WTC11 (cell line): ENCODE data around the gene IGHMBP2. TPM values are rescaled to one million over a fixed set of nuclear protein-coding genes. Genes with fewer than 3 reads are reported as not detected.

Source experiments
- ATAC-seq: fragments of 200-7000 bp; cut with Tn5 transposase; 2 replicates; pipeline ENCODE4 v1.10.0; 2021; ENCODE audit warnings: mild to moderate bottlenecking, moderate library complexity
- CTCF ChIA-PET: fragments of 300-600 bp; sonication (Branson Sonifier 250); formaldehyde crosslinking; loops from one replicate; lab custom pipeline; 2021; ENCODE audit warnings: antibody characterized with exemption; lab: Charles Lee
- POLR2A ChIA-PET: fragments of 350-600 bp; sonication (Branson Sonifier 250); formaldehyde crosslinking; loops from one replicate; lab custom pipeline; 2021; ENCODE audit warnings: antibody characterized with exemption; lab: Charles Lee
- DNase-seq: peaks from one replicate; pipeline ENCODE4 v3.0.0; 2021; ENCODE audit warnings: low spot score
- H3K27ac Mint-ChIP-seq: 2 replicates; pipeline ENCODE4 v1.8.0; 2021; ENCODE audit warnings: mixed read lengths
- H3K27me3 Mint-ChIP-seq: 2 replicates; pipeline ENCODE4 v1.8.0; 2021; ENCODE audit warnings: low read depth, mild to moderate bottlenecking, moderate library complexity, mixed read lengths
- H3K36me3 Mint-ChIP-seq: 2 replicates; pipeline ENCODE4 v1.8.0; 2021; ENCODE audit warnings: mixed read lengths
- H3K4me1 Mint-ChIP-seq: 2 replicates; pipeline ENCODE4 v1.8.0; 2022; ENCODE audit warnings: mixed read lengths
- H3K4me3 Mint-ChIP-seq: 2 replicates; pipeline ENCODE4 v1.8.0; 2021; ENCODE audit warnings: mild to moderate bottlenecking, moderate library complexity, mixed read lengths
- H3K9me3 Mint-ChIP-seq: 2 replicates; pipeline ENCODE4 v1.8.0; 2021; ENCODE audit warnings: mixed read lengths
- CREM ChIP-seq: sonication (generic); formaldehyde crosslinking; IDR thresholded peaks from 2 replicates; pipeline ENCODE4 v1.8.1; 2022; ENCODE audit warnings: mild to moderate bottlenecking, missing genetic modification reagents, moderate library complexity
- ELF4 ChIP-seq: sonication (generic); formaldehyde crosslinking; IDR thresholded peaks from 2 replicates; pipeline ENCODE4 v1.8.1; 2022; ENCODE audit warnings: low read depth, mild to moderate bottlenecking, moderate library complexity, missing genetic modification reagents
- FOXK1 ChIP-seq: sonication (generic); formaldehyde crosslinking; IDR thresholded peaks from 2 replicates; pipeline ENCODE4 v1.8.0; 2022; ENCODE audit warnings: mild to moderate bottlenecking, moderate library complexity, missing genetic modification reagents
- GABPB1 ChIP-seq: sonication (generic); formaldehyde crosslinking; IDR thresholded peaks from 2 replicates; pipeline ENCODE4 v1.8.1; 2023; ENCODE audit warnings: mild to moderate bottlenecking, missing genetic modification reagents
- KAT7 ChIP-seq: sonication (generic); formaldehyde crosslinking; IDR thresholded peaks from 2 replicates; pipeline ENCODE4 v1.8.1; 2023; ENCODE audit warnings: missing genetic modification reagents, mild to moderate bottlenecking, borderline replicate concordance
- MLX ChIP-seq: sonication (generic); formaldehyde crosslinking; IDR thresholded peaks from 2 replicates; pipeline ENCODE4 v1.8.1; 2023; ENCODE audit warnings: mild to moderate bottlenecking, missing genetic modification reagents, moderate library complexity
- NFATC4 ChIP-seq: fragments of 250-450 bp; sonication (Bioruptor Pico); IDR thresholded peaks from 2 replicates; pipeline ENCODE4 v1.9.0; 2021; ENCODE audit warnings: mild to moderate bottlenecking
- RORB ChIP-seq: fragments of 250-450 bp; sonication (Bioruptor Pico); IDR thresholded peaks from 2 replicates; pipeline ENCODE4 v1.9.0; 2021; ENCODE audit warnings: mild to moderate bottlenecking
- SOX15 ChIP-seq: fragments of 250-450 bp; sonication (Bioruptor Pico); IDR thresholded peaks from 2 replicates; pipeline ENCODE4 v1.9.0; 2021; ENCODE audit warnings: mild to moderate bottlenecking
- SP1 ChIP-seq: sonication (generic); formaldehyde crosslinking; conservative IDR thresholded peaks from 2 replicates; pipeline ENCODE4 v1.8.1; 2022; ENCODE audit warnings: missing genetic modification reagents
- TEAD1 ChIP-seq: sonication (generic); formaldehyde crosslinking; IDR thresholded peaks from 2 replicates; pipeline ENCODE4 v1.8.0; 2022; ENCODE audit warnings: mild to moderate bottlenecking, missing genetic modification reagents
- TEAD4 ChIP-seq: sonication (generic); formaldehyde crosslinking; IDR thresholded peaks from 2 replicates; pipeline ENCODE4 v1.8.0; 2022; ENCODE audit warnings: mild to moderate bottlenecking, missing genetic modification reagents
- ZNF121 ChIP-seq: sonication (generic); formaldehyde crosslinking; IDR thresholded peaks from 2 replicates; pipeline ENCODE4 v1.8.0; 2023; ENCODE audit warnings: missing genetic modification reagents
- ZNF232 ChIP-seq: sonication (generic); formaldehyde crosslinking; IDR thresholded peaks from 2 replicates; pipeline ENCODE4 v1.8.0; 2022; ENCODE audit warnings: mild to moderate bottlenecking, missing genetic modification reagents
- ZNF317 ChIP-seq: sonication (generic); formaldehyde crosslinking; IDR thresholded peaks from 2 replicates; pipeline ENCODE4 v1.8.1; 2023; ENCODE audit warnings: low read depth, mild to moderate bottlenecking, moderate library complexity, missing genetic modification reagents, borderline replicate concordance
- ZNF532 ChIP-seq: fragments of 250-450 bp; sonication (Bioruptor Pico); IDR thresholded peaks from 2 replicates; pipeline ENCODE4 v1.9.0; 2021; ENCODE audit warnings: mild to moderate bottlenecking, borderline replicate concordance
- ZNF671 ChIP-seq: fragments of 250-450 bp; sonication (Bioruptor Pico); IDR thresholded peaks from 2 replicates; pipeline ENCODE4 v1.8.0; 2021; ENCODE audit warnings: mild to moderate bottlenecking
- total RNA-seq: library from RNA; stranded (reverse); gene quantifications from 3 replicates; pipeline ENCODE4 v1.2.3, GENCODE V29; 2021
- TF ChIP-seq, protein P1 (sequence below): sonication (generic); formaldehyde crosslinking; IDR thresholded peaks from 2 replicates; pipeline ENCODE4 v1.8.1; 2022; ENCODE audit warnings: low read depth, mild to moderate bottlenecking, moderate library complexity, missing genetic modification reagents, borderline replicate concordance
- TF ChIP-seq, protein P2 (sequence below): sonication (generic); formaldehyde crosslinking; IDR thresholded peaks from 2 replicates; pipeline ENCODE4 v1.8.1; 2023; ENCODE audit warnings: mild to moderate bottlenecking, missing genetic modification reagents, moderate library complexity
- TF ChIP-seq, protein P3 (sequence below): sonication (generic); formaldehyde crosslinking; IDR thresholded peaks from 2 replicates; pipeline ENCODE4 v1.8.1; 2023; ENCODE audit warnings: mild to moderate bottlenecking, missing genetic modification reagents

Gene IGHMBP2
- total RNA-seq, 1 experiment from 2014 or later: 22.5 TPM

DNA sequence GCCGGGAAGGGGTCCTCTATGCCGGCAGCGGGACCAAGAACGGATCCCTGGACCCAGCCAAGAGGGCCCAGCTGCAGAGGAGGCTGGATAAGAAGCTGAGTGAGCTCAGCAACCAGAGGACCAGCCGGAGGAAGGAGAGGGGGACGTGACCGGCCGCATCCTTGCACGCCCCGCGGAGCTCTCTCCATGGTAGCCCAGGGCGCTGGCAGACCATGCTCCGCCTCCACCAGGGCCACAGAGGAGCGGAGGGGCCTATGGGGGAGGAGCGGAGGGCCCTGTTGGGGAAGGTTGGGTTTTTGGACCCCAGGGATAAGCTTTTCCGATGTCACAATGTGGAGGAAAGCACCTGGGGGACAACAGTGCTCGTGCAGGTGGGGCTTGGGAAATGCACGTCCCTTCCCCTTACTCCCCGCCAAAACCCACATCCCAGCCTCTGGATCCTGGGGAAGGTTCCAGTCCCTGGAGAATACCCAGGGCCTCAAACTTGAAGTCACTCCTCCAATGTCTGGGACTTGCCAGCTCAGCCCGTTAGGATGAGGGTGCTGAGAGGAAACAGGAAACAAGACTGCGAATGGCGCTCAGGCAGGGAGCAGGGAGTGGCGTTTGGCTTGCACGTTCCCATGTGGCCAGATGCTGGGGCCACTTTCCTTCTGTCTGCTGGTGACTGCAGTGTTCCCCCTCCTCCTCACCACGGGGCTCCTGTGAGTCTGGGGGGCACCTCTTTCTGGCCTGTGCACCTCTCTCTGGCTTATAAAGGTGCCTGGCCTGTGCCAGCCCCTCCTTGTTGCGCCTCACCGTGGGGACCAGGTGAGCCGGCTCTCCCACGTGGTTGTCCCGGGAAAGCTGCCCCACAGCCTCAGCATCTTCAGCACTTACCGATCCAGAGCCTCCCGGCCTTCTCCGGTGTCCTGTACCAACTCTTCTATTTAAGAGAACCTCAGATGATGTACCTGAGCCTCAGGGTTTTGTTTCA is 36.2 kb downstream of the IGHMBP2 start:
- H3K27ac Mint-ChIP-seq: no peak overlapping the region

GRCh38 chr11:68940651-68941323 is 37.1 kb downstream of the IGHMBP2 start:
- Mint-ChIP-seq H3K27me3 (no peaks in the 10 kb centered on the region), H3K9me3 (no peaks in the 10 kb centered on the region), H3K4me1 (no peaks in the 10 kb centered on the region), H3K36me3 (peaks cover 9% of the 10 kb centered on the region; the same call in 1 of the 2 replicates), H3K4me3 (no peak overlapping the region), H3K27ac (no peak overlapping the region)
- POLR2A ChIA-PET: no interaction called here
- ATAC-seq (no peak), DNase-seq (no peak)
- TF ChIP-seq CREM (CRISPR knock-in tag) (no peak), NFATC4 (CRISPR knock-in tag) (no peak)
- CTCF ChIA-PET: interaction anchor here (1.2 to 3.1 kb wide), 3 partner anchors 10 to 51 kb away, joined by 5 to 16 read pairs (median 7); no protein-coding TSS in a partner anchor

More for the DNA sequence above, 36.2 kb downstream of the IGHMBP2 start:
- H3K36me3 Mint-ChIP-seq: peaks cover 14% of the 10 kb centered on the region; the same call in 1 of the 2 replicates
- CTCF ChIA-PET: interaction anchor here (1.2 to 3.1 kb wide), 3 partner anchors 11 to 50 kb away, joined by 5 to 16 read pairs (median 7); no protein-coding TSS in a partner anchor
- DNase-seq: no peak
- TF ChIP-seq FOXK1: no peak
- TF ChIP-seq ELF4 (CRISPR knock-in tag): no peak
- no peak for TF ChIP-seq SP1 (CRISPR knock-in tag)
- TF ChIP-seq, protein P1, sequence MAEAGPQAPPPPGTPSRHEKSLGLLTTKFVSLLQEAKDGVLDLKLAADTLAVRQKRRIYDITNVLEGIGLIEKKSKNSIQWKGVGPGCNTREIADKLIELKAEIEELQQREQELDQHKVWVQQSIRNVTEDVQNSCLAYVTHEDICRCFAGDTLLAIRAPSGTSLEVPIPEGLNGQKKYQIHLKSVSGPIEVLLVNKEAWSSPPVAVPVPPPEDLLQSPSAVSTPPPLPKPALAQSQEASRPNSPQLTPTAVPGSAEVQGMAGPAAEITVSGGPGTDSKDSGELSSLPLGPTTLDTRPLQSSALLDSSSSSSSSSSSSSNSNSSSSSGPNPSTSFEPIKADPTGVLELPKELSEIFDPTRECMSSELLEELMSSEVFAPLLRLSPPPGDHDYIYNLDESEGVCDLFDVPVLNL: no peak
- no peak for TF ChIP-seq ZNF671
- TF ChIP-seq TEAD1 (CRISPR knock-in tag): no peak
- TF ChIP-seq ZNF232: no peak
- no peak for TF ChIP-seq ZNF532 (CRISPR knock-in tag)
- H3K27me3 Mint-ChIP-seq: no peaks in the 10 kb centered on the region
- POLR2A ChIA-PET: interaction anchor here (0.5 kb wide), 1 partner anchor 138 kb away, joined by 3 read pairs; no protein-coding TSS in a partner anchor
- H3K4me3 Mint-ChIP-seq: no peak overlapping the region
- H3K9me3 Mint-ChIP-seq: no peaks in the 10 kb centered on the region
- ATAC-seq: no peak
- H3K4me1 Mint-ChIP-seq: no peaks in the 10 kb centered on the region

DNA sequence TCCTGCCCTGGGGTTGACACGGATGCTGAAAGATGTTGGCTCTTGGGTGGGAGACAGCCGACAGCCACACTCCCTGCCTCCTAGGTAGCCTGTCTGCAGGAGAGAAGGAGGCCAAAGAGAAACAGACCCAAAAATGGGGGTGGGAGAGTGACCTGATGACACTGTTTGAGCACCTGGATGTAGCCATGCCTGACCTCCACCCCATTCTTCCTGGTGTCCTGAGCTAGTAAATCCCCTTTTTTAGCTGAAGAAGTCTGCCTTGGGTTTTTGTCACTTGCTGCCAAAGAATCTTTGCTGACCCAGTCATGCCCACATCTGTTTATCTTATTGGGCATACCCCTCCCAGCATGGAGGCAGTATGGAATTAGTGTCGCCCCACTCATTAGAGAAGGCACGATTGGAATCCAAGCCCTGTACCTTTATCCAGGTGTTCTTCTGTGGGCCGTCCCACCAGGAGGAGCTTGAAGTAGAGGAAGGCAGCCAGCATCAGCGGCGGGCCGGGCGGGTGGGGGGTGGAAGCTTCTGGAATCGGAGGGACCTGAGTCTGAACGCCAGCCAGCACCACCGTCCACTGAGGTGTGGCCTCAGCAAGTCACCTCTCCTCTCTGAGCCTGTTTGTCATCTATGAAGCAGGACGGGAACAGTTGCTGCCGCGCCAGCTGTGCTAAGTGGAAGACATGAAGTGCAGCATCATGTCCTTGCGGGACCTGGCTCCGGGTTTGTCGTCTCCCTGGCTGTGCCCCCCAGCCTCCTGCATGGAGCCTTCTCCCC is 37.8 kb downstream of the IGHMBP2 start:
- POLR2A ChIA-PET: no interaction called here
- Mint-ChIP-seq H3K4me1 (no peaks in the 10 kb centered on the region), H3K9me3 (no peaks in the 10 kb centered on the region), H3K4me3 (no peak overlapping the region), H3K36me3 (peaks cover 9% of the 10 kb centered on the region; the same call in 1 of the 2 replicates), H3K27me3 (no peaks in the 10 kb centered on the region), H3K27ac (no peak overlapping the region)
- CTCF ChIA-PET: interaction anchor here (0.6 to 3.1 kb wide), 4 partner anchors 9 to 143 kb away, joined by 3 to 16 read pairs (median 4); no protein-coding TSS in a partner anchor
- ATAC-seq (no peak), DNase-seq (no peak)
- no peak for TF ChIP-seq ZNF317
- TF ChIP-seq SOX15 (CRISPR knock-in tag): no peak
- TF ChIP-seq, protein P2, sequence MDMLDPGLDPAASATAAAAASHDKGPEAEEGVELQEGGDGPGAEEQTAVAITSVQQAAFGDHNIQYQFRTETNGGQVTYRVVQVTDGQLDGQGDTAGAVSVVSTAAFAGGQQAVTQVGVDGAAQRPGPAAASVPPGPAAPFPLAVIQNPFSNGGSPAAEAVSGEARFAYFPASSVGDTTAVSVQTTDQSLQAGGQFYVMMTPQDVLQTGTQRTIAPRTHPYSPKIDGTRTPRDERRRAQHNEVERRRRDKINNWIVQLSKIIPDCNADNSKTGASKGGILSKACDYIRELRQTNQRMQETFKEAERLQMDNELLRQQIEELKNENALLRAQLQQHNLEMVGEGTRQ (CRISPR knock-in tag): no peak
- no peak for TF ChIP-seq ZNF671
- no peak for TF ChIP-seq RORB (CRISPR knock-in tag)
- no peak for TF ChIP-seq ZNF121 (CRISPR knock-in tag)
- TF ChIP-seq, protein P3, sequence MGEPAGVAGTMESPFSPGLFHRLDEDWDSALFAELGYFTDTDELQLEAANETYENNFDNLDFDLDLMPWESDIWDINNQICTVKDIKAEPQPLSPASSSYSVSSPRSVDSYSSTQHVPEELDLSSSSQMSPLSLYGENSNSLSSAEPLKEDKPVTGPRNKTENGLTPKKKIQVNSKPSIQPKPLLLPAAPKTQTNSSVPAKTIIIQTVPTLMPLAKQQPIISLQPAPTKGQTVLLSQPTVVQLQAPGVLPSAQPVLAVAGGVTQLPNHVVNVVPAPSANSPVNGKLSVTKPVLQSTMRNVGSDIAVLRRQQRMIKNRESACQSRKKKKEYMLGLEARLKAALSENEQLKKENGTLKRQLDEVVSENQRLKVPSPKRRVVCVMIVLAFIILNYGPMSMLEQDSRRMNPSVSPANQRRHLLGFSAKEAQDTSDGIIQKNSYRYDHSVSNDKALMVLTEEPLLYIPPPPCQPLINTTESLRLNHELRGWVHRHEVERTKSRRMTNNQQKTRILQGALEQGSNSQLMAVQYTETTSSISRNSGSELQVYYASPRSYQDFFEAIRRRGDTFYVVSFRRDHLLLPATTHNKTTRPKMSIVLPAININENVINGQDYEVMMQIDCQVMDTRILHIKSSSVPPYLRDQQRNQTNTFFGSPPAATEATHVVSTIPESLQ (CRISPR knock-in tag): no peak
- TF ChIP-seq GABPB1 (CRISPR knock-in tag): no peak
- TF ChIP-seq TEAD4 (CRISPR knock-in tag): no peak
- TF ChIP-seq KAT7 (CRISPR knock-in tag): no peak
- TF ChIP-seq MLX: no peak
- no peak for TF ChIP-seq FOXK1
